HCT116 (cell line): Measurements from ENCODE around the gene SRPK2. TPM values are rescaled to one million over a fixed set of nuclear protein-coding genes. Genes with fewer than 3 reads are reported as not detected.

Experiments used
- ATAC-seq: fragments of 200-7000 bp; cut with Tn5 transposase; 2 replicates; pipeline ENCODE4 v1.9.1; 2020; ENCODE audit warnings: mild to moderate bottlenecking, moderate library complexity
- BruUV-seq: library from RNA; stranded (reverse); fragments of 400-500 nt; replicated peaks from 2 replicates; lab custom pipeline; 2021; lab: Mats Ljungman, UMichigan
- CTCF ChIA-PET: fragments of 300-600 bp; sonication (Branson Sonifier 250); formaldehyde crosslinking; loops from one replicate; lab custom pipeline; 2021; ENCODE audit warnings: antibody characterized with exemption; lab: Charles Lee
- POLR2A ChIA-PET: fragments of 300-600, 350-600 bp; sonication (Branson Sonifier 250); formaldehyde crosslinking; loops from one replicate; lab custom pipeline; 2021; ENCODE audit warnings: antibody characterized with exemption; lab: Charles Lee
- RAD21 ChIA-PET, 2 experiments: fragments of 300-600 bp; sonication (Branson Sonifier 250); formaldehyde crosslinking; loops; one replicate each; lab custom pipeline; 2023; ENCODE audit warnings: low total read pairs in 2 of 2; ENCODE audit not compliant: uncharacterized antibody in 2 of 2, unreplicated experiment in 2 of 2, low non-redundant PET in 1 of 2; lab: Charles Lee
- DNase-seq: peaks from one replicate; pipeline ENCODE4 v3.0.0-alpha.2; 2010; ENCODE audit warnings: low read depth, low spot score
- H2AFZ ChIP-seq: fragments of 200-600 bp; shearing (Covaris generic), sonication (generic); 2 replicates; pipeline ENCODE4 v1.6.1; 2017; ENCODE audit warnings: low read depth, mixed run types, mixed read lengths, antibody characterized with exemption, low read length; ENCODE audit not compliant: poor library complexity, severe bottlenecking
- H3K27ac ChIP-seq: 2 replicates; pipeline ENCODE4 v1.5.1; 2012; ENCODE audit warnings: low read depth, low read length
- H3K27me3 ChIP-seq: fragments of 200-600 bp; sonication (generic); 2 replicates; pipeline ENCODE4 v1.6.1; 2016; ENCODE audit warnings: mixed run types, low read length, mixed read lengths; ENCODE audit not compliant: insufficient read depth
- H3K36me3 ChIP-seq, 2 experiments: fragments of 200-500 bp in 1 of 2; fragments of 200-600 bp in 1 of 2; sonication (Bioruptor generic) in 1 of 2; sonication (generic) in 1 of 2; 2 replicates each; pipeline versions ENCODE4 v1.5.1 to v1.6.1; 2014 to 2016; ENCODE audit warnings: low read length in 2 of 2, inconsistent platforms in 1 of 2, mixed read lengths in 1 of 2, mixed run types in 1 of 2; ENCODE audit not compliant: insufficient read depth in 2 of 2, control insufficient read depth in 1 of 2
- H3K4me1 ChIP-seq, 2 experiments: fragments of 200-600 bp in 1 of 2; sonication (generic) in 1 of 2; 2 replicates each; pipeline versions ENCODE4 v1.5.1 to v1.6.1; 2012 to 2017; ENCODE audit warnings: low read length in 2 of 2, inconsistent platforms in 1 of 2, mild to moderate bottlenecking in 1 of 2, mixed read lengths in 1 of 2, mixed run types in 1 of 2, moderate library complexity in 1 of 2; ENCODE audit not compliant: insufficient read depth in 2 of 2, control insufficient read depth in 1 of 2
- H3K4me2 ChIP-seq: fragments of 200-600 bp; sonication (generic); 2 replicates; pipeline ENCODE4 v1.6.1; 2017; ENCODE audit warnings: mixed run types, low read length, mixed read lengths
- H3K4me3 ChIP-seq, 2 experiments: fragments of 200-600 bp in 1 of 2; sonication (generic) in 1 of 2; replicated peaks in 1 of 2; 2 replicates each; pipeline ENCODE4 v1.5.1; 2011 to 2016; ENCODE audit warnings: low read length in 2 of 2, control low read depth in 1 of 2, low read depth in 1 of 2, mild to moderate bottlenecking in 1 of 2, mixed read lengths in 1 of 2, mixed run types in 1 of 2
- H3K79me2 ChIP-seq: fragments of 200-600 bp; sonication (generic); 2 replicates; pipeline ENCODE4 v1.6.1; 2017; ENCODE audit warnings: mild to moderate bottlenecking, mixed run types, low read length, moderate library complexity, mixed read lengths; ENCODE audit not compliant: insufficient read depth
- H3K9ac ChIP-seq: fragments of 200-600 bp; sonication (generic); 2 replicates; pipeline ENCODE4 v1.6.1; 2016; ENCODE audit warnings: low read length, mixed read lengths
- H3K9me2 ChIP-seq: fragments of 200-600 bp; sonication (generic), shearing (Covaris generic); 2 replicates; pipeline ENCODE4 v1.6.1; 2017; ENCODE audit warnings: mixed run types, mild to moderate bottlenecking, moderate library complexity; ENCODE audit not compliant: insufficient read depth
- H3K9me3 ChIP-seq, 2 experiments: fragments of 200-500 bp in 1 of 2; fragments of 200-600 bp in 1 of 2; sonication (Bioruptor generic) in 1 of 2; sonication (generic) in 1 of 2; 2 replicates each; pipeline ENCODE4 v1.6.1; 2014 to 2017; ENCODE audit warnings: low read length in 2 of 2, mixed read lengths in 2 of 2, inconsistent platforms in 1 of 2, low read depth in 1 of 2, mild to moderate bottlenecking in 1 of 2, mixed run types in 1 of 2, moderate library complexity in 1 of 2; ENCODE audit not compliant: control insufficient read depth in 1 of 2, insufficient read depth in 1 of 2
- H4K20me1 ChIP-seq: fragments of 200-600 bp; sonication (generic), shearing (Covaris generic); 2 replicates; pipeline ENCODE4 v1.6.1; 2017; ENCODE audit warnings: mixed run types, mild to moderate bottlenecking, moderate library complexity; ENCODE audit not compliant: insufficient read depth
- CBX3 ChIP-seq: IDR thresholded peaks from 2 replicates; pipeline ENCODE4 v1.6.1; 2012; ENCODE audit warnings: low read depth
- CEBPB ChIP-seq: IDR thresholded peaks from 2 replicates; pipeline ENCODE4 v1.6.1; 2012; ENCODE audit warnings: low read depth
- CTCF ChIP-seq, 3 experiments: fragments of 200-600 bp in 1 of 3; sonication (generic) in 1 of 3; IDR thresholded peaks in 2 of 3; conservative IDR thresholded peaks in 1 of 3; 2 replicates each; pipeline ENCODE4 v1.5.1; 2012 to 2017; ENCODE audit warnings: low read depth in 2 of 3, low read length in 2 of 3, antibody characterized with exemption in 1 of 3, borderline replicate concordance in 1 of 3, control low read depth in 1 of 3, mild to moderate bottlenecking in 1 of 3, mixed read lengths in 1 of 3, mixed run types in 1 of 3, moderate library complexity in 1 of 3; ENCODE audit not compliant: insufficient read depth in 1 of 3
- ELF1 ChIP-seq: IDR thresholded peaks from 2 replicates; pipeline ENCODE4 v1.6.1; 2012; ENCODE audit warnings: low read depth, borderline replicate concordance
- JUND ChIP-seq: IDR thresholded peaks from 2 replicates; pipeline ENCODE4 v1.6.1; 2012
- MAX ChIP-seq: IDR thresholded peaks from 2 replicates; pipeline ENCODE4 v1.6.1; 2012
- SP1 ChIP-seq: IDR thresholded peaks from 2 replicates; pipeline ENCODE4 v1.6.1; 2012; ENCODE audit warnings: low read depth
- SRF ChIP-seq: IDR thresholded peaks from 2 replicates; pipeline ENCODE4 v1.6.1; 2012; ENCODE audit warnings: low read depth
- TCF7L2 ChIP-seq: IDR thresholded peaks from 2 replicates; pipeline ENCODE4 v1.7.0; 2011; ENCODE audit warnings: borderline replicate concordance, inconsistent platforms; ENCODE audit not compliant: insufficient read depth, insufficient read length; ENCODE audit errors: extremely low read depth
- YY1 ChIP-seq: IDR thresholded peaks from 2 replicates; pipeline ENCODE4 v1.6.1; 2011; ENCODE audit warnings: low read length, low read depth, moderate library complexity, mild to moderate bottlenecking; ENCODE audit not compliant: insufficient replicate concordance; ENCODE audit errors: extremely low read depth
- ZNF274 ChIP-seq: fragments of 200-500 bp; sonication (Bioruptor generic); IDR thresholded peaks from 2 replicates; pipeline ENCODE4 v1.6.1; 2014; ENCODE audit warnings: mild to moderate bottlenecking, low read depth, low read length, inconsistent platforms
- intact Hi-C: fragments of 100-400 bp; cut with micrococcal nuclease; formaldehyde crosslinking; loops from 2 replicates; pipeline ENCODE4 v1.10.0; 2022
- total RNA-seq: library from RNA; stranded (reverse); gene quantifications from one replicate; pipeline ENCODE4 v1.2.1, GENCODE V29; 2021; ENCODE audit not compliant: unreplicated experiment

The SRPK2 gene
- total RNA-seq, 1 experiment from 2014 or later = 37.4 TPM

- POLR2A ChIA-PET = no interaction called here
- CTCF ChIA-PET = interaction anchor here (0.7 kb wide), 1 partner anchor 16 kb away, joined by 3 read pairs; no protein-coding TSS in a partner anchor
- no peaks in the 10 kb centered on the region for H3K79me2 ChIP-seq
- H3K9ac ChIP-seq = no peak overlapping the region
- H3K4me2 ChIP-seq = no peak overlapping the region
- no TSS peak for BruUV-seq
- no peak for TF ChIP-seq CBX3
- TF ChIP-seq ZNF274 = no peak
- no peak for TF ChIP-seq SP1
- TF ChIP-seq CEBPB = no peak
- TF ChIP-seq CTCF (IDR thresholded peaks at IDR 0.05 in 2 of 3, conservative IDR thresholded peaks at IDR 0.05 in 1 of 3; ENCODE audit: borderline replicate concordance in 1 of 3, insufficient read depth in 1 of 3, low read depth in 2 of 3, low read length in 2 of 3) = no peak
- no peak for TF ChIP-seq MAX
- no peak for TF ChIP-seq JUND
- TF ChIP-seq SRF = no peak
- H3K9me3 ChIP-seq = no peaks in the 10 kb centered on the region
- H3K4me3 ChIP-seq = no peak overlapping the region
- H2AFZ ChIP-seq = no peak overlapping the region
- intact Hi-C loops = no loop called here
- RAD21 ChIA-PET = interaction anchor here in 1 of 2 experiments (0.6 kb wide), 1 partner anchor 819 kb away, joined by 6 read pairs; no protein-coding TSS in a partner anchor
- DNase-seq = no peak
- no peak overlapping the region for H3K27ac ChIP-seq
- H3K9me2 ChIP-seq = no peaks in the 10 kb centered on the region
- no peak for ATAC-seq
- no peaks in the 10 kb centered on the region for H3K36me3 ChIP-seq
- H3K4me1 ChIP-seq = peaks cover 0 to 6% of the 10 kb centered on the region in 2 experiments; a peak in 3 of 4 replicates
- no peaks in the 10 kb centered on the region for H4K20me1 ChIP-seq
- no peaks in the 10 kb centered on the region for H3K27me3 ChIP-seq
These were observed 7.8 kb upstream of the SRPK2 start for GRCh38 chr7:105396566-105396965.

DNA sequence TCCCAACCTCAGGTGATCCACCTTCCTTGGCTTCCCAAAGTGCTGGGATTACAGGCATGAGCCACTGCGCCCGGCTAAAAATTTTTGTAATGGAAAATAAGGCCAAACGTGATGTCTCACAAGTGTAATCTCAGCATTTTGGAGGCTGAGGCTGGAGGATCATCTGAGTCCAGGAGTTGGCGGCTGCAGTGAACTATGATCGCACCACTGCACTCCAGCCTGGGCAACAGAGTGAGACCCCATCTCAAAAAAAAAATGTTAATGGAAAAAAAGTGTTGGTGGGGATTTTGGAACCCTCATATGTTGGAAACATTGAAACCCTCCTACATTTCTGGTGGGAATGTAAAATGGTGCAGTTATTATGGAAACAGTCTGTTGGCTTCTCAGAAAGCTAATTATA, 2.7 kb upstream of the SRPK2 start:
- Histone ChIP-seq H3K79me2 (peaks cover 16% of the 10 kb centered on the region), H3K27me3 (no peaks in the 10 kb centered on the region), H3K9me2 (no peaks in the 10 kb centered on the region), H3K36me3 (no peaks in the 10 kb centered on the region), H3K4me3 (no peak overlapping the region), H3K4me2 (no peak overlapping the region), H3K9me3 (no peaks in the 10 kb centered on the region), H3K9ac (no peak overlapping the region), H2AFZ (no peak overlapping the region), H3K27ac (no peak overlapping the region), H3K4me1 (peaks cover 3 to 14% of the 10 kb centered on the region in 2 experiments; a peak in 3 of 4 replicates), H4K20me1 (no peaks in the 10 kb centered on the region)
- POLR2A ChIA-PET = no interaction called here
- ATAC-seq = no peak
- CTCF ChIA-PET = no interaction called here
- DNase-seq = no peak
- intact Hi-C loops = no loop called here
- RAD21 ChIA-PET = no interaction called here
- TF ChIP-seq TCF7L2 (no peak), CEBPB (no peak), ELF1 (no peak), SRF (no peak), YY1 (no peak)
- BruUV-seq = no TSS peak
